Kidney (tissue), 14 donors: ENCODE results near the gene SLC30A2. TPM values are rescaled to one million over a fixed set of nuclear protein-coding genes. Genes with fewer than 3 reads are reported as not detected.

Experiments
- DNase-seq, 5 donors: peaks; one replicate each; pipeline ENCODE4 v3.0.0-alpha.2; 2013 to 2020
- FAIRE-seq: peaks from 2 replicates; lab custom pipeline; 2012; peaks lifted over from hg19 to GRCh38; lab: Jason Lieb, UNC
- H3K27ac ChIP-seq, 2 donors: one replicate each; pipeline ENCODE4 v1.7.0; 2013; ENCODE audit warnings: low read depth in 2 of 2, low read length in 2 of 2, inconsistent platforms in 1 of 2
- H3K27me3 ChIP-seq: one replicate; pipeline ENCODE4 v1.7.1; 2013; ENCODE audit warnings: low read length, inconsistent platforms; ENCODE audit not compliant: control insufficient read depth, insufficient read depth
- H3K36me3 ChIP-seq, 3 donors: one replicate each; pipeline versions ENCODE4 v1.7.0 to v1.7.1; 2013; ENCODE audit warnings: low read length in 3 of 3, control low read depth in 1 of 3, inconsistent platforms in 1 of 3; ENCODE audit not compliant: insufficient read depth in 3 of 3, control insufficient read depth in 2 of 3
- H3K4me1 ChIP-seq, 3 donors: one replicate each; pipeline versions ENCODE4 v1.7.0 to v1.7.1; 2013; ENCODE audit warnings: low read length in 3 of 3, inconsistent platforms in 1 of 3, low read depth in 1 of 3; ENCODE audit not compliant: control insufficient read depth in 2 of 3, insufficient read depth in 2 of 3
- H3K4me3 ChIP-seq, 3 donors: one replicate each; pipeline versions ENCODE4 v1.7.0 to v1.8.1; 2013; ENCODE audit warnings: low read length in 3 of 3, control low read depth in 1 of 3, inconsistent platforms in 1 of 3
- H3K9ac ChIP-seq, 3 donors: one replicate each; pipeline versions ENCODE4 v1.7.0 to v1.7.1; 2013; ENCODE audit warnings: low read length in 3 of 3, control low read depth in 1 of 3, inconsistent platforms in 1 of 3
- H3K9me3 ChIP-seq, 3 donors: one replicate each; pipeline versions ENCODE4 v1.7.0 to v1.7.1; 2013; ENCODE audit warnings: low read length in 3 of 3, control low read depth in 1 of 3, inconsistent platforms in 1 of 3; ENCODE audit not compliant: control insufficient read depth in 2 of 3, insufficient read depth in 1 of 3
- CTCF ChIP-seq: IDR thresholded peaks from 3 replicates; pipeline ENCODE4 v1.5.1; 2012; ENCODE audit warnings: mild to moderate bottlenecking, moderate library complexity, borderline replicate concordance; ENCODE audit not compliant: insufficient read depth; ENCODE audit errors: extremely low read depth
- intact Hi-C: fragments of 100-400 bp; cut with DNase I; formaldehyde crosslinking; loops from one replicate; pipeline ENCODE4 v1.11.1; 2022
- polyA plus RNA-seq: library from polyadenylated mRNA; stranded (reverse); fragments of 350-450 nt; fragmentation: Illumina TruSeq; extraction: RNeasy Lipid Tissue Mini Kit (QIAGEN cat#74804); gene quantifications from one replicate; pipeline ENCODE4 v1.2.3, GENCODE V29; 2014; ENCODE audit warnings: low read depth, low replicate concordance; ENCODE audit not compliant: insufficient read depth
- total RNA-seq: library from RNA; stranded (reverse); fragmentation: NEBNext Ultra II Directional; extraction: Animal tissue kit (Norgen Biotek cat#: 25700); gene quantifications from one replicate; pipeline ENCODE4 v1.2.1, GENCODE V29; 2021
- donor health status: control.
- donor health status: control.
- donor health status: control.
- donor health status: control.
- donor health status: control.
- donor health status: DM: yes; HTN: yes; CAD: no.
- donor health status: Normal renal cell carcinoma (clear cell type).

Gene SLC30A2
- total and polyA plus RNA-seq, 2 donors from 2014 or later, result 26.8 to 34.4 TPM

- no peaks in the 10 kb centered on the region for H3K27me3 ChIP-seq
- DNase-seq (no peak), FAIRE-seq (no peak)
- no peak for TF ChIP-seq CTCF
- H3K36me3 ChIP-seq, result no peaks in the 10 kb centered on the region
- no peak overlapping the region for H3K27ac ChIP-seq
- no peak overlapping the region for H3K4me3 ChIP-seq
- H3K9me3 ChIP-seq, result no peaks in the 10 kb centered on the region
- H3K9ac ChIP-seq, result no peak overlapping the region
- intact Hi-C loops, result no loop called here
- H3K4me1 ChIP-seq, result no peaks in the 10 kb centered on the region
These were observed 29.5 kb downstream of the SLC30A2 start for GRCh38 chr1:26016258-26016952.

GRCh38 chr1:26015358-26015757, 30.6 kb downstream of the SLC30A2 start:
- Histone ChIP-seq H3K27me3 (no peaks in the 10 kb centered on the region), H3K9me3 (no peaks in the 10 kb centered on the region), H3K36me3 (no peaks in the 10 kb centered on the region), H3K9ac (no peak overlapping the region), H3K4me3 (no peak overlapping the region), H3K4me1 (no peaks in the 10 kb centered on the region), H3K27ac (no peak overlapping the region)
- no peak for TF ChIP-seq CTCF
- FAIRE-seq (no peak), DNase-seq (no peak)
- intact Hi-C loops, result no loop called here

- Histone ChIP-seq H3K9ac (no peak overlapping the region), H3K36me3 (no peaks in the 10 kb centered on the region), H3K4me3 (no peak overlapping the region), H3K4me1 (no peaks in the 10 kb centered on the region), H3K27ac (no peak overlapping the region), H3K27me3 (no peaks in the 10 kb centered on the region), H3K9me3 (no peaks in the 10 kb centered on the region)
- no peak for TF ChIP-seq CTCF
- DNase-seq (no peak), FAIRE-seq (no peak)
- intact Hi-C loops, result no loop called here
These were observed 31.7 kb downstream of the SLC30A2 start for GRCh38 chr1:26014179-26014578.
